Measurements from ENCODE around the gene CDH16.

CDH16 gene

GRCh38 chr16:66862023-66862520 is 56.6 kb downstream of the CDH16 start:
- TF ChIP-seq CTCF (conservative IDR thresholded peaks at IDR 0.05; ENCODE audit: control insufficient read depth, insufficient read depth, low read depth, low read length), result no peak
- H3K4me3 ChIP-seq (ENCODE audit: control insufficient read depth, low read depth, low read length), result no peak overlapping the region
- DNase-seq (ENCODE audit: low read depth), result no peak

- DNase-seq (ENCODE audit: low read depth), result no peak
- H3K4me3 ChIP-seq (ENCODE audit: control insufficient read depth, low read depth, low read length), result no peak overlapping the region
- TF ChIP-seq CTCF (conservative IDR thresholded peaks at IDR 0.05; ENCODE audit: control insufficient read depth, insufficient read depth, low read depth, low read length), result no peak
These were observed 59.2 kb downstream of the CDH16 start for GRCh38 chr16:66859397-66860068.

- H3K4me3 ChIP-seq (ENCODE audit: control insufficient read depth, low read depth, low read length), result no peak overlapping the region
- peak; percentile 59 for DNase-seq (ENCODE audit: low read depth)
- TF ChIP-seq CTCF (conservative IDR thresholded peaks at IDR 0.05; ENCODE audit: control insufficient read depth, insufficient read depth, low read depth, low read length), result no peak
These were observed 59.8 kb downstream of the CDH16 start for GRCh38 chr16:66858740-66859396.
